ENCODE data around the gene KLHDC4. TPM values are rescaled to one million over a fixed set of nuclear protein-coding genes. Genes with fewer than 3 reads are reported as not detected.

Gene KLHDC4
- total and polyA plus RNA-seq, 9 of the 15 experiments (the other 6 are each of a cell fraction or from before 2014, with no cell fraction given): 1.3 to 68.1 (median 32.8) TPM

DNA sequence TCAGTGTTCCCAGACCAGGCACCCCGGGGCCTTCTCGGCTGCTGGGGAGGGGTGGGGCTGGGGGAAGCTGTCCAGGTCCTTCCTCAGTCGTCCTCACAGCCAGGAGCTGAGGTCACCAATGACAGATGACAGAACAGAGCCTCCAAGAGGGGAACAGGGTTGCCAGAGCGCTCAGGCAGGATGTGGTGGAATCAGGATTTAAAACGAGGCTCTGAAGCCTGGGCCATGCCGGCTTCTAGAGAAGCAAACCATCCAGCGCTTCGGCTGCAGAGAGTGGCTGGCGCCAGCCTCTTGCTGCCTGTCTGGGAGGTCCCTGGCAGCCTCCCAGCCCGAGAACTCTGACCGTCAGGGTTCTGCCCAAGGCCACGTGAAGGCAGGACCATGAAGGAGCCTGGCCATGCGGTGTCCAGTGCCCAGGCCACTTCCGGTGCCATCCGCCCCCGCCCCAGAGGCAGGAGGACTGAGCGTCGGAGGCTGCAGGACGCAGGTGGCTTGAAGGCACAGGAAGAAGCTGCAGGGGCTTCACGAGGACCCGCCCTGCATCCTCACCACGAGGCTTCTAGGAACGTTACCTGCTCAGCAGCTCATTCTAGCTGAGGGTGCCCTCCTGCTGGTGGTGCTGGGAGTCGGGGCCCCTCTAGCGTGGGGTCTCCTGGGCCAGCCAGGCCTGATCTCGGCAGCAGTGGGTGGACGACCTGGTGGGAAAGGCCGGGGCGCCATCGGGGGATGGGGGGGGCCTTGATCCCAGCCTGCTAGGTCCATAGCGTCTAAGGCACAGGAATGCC lies 78.5 kb downstream of the KLHDC4 start:
- H3K79me2 ChIP-seq (ENCODE audit: control insufficient read depth, insufficient read depth, low read length): no peaks in the 10 kb centered on the region
- H2AFZ ChIP-seq (ENCODE audit: low read depth, low read length): no peak overlapping the region
- ChIA-PET POLR2A (interaction anchor here (0.8 kb wide), 2 partner anchors 78 to 892 kb away, joined by 3 to 4 read pairs; partner anchors contain the start of gene KLHDC4), CTCF (ENCODE audit: low intra/inter-chr PET ratio) (no interaction called here)
- H3K36me3 ChIP-seq (ENCODE audit: control insufficient read depth, insufficient read depth, low read length): no peaks in the 10 kb centered on the region
- intact Hi-C loops (cut with micrococcal nuclease) (no loop called here), in situ Hi-C loops (cut with MboI) (no loop called here)
- H3K4me2 ChIP-seq (ENCODE audit: insufficient read depth, low read length): no peak overlapping the region
- no peaks in the 10 kb centered on the region for H3K9me3 ChIP-seq (replicated peaks; ENCODE audit: control insufficient read depth, insufficient read depth, low read depth, low read length)
- peaks cover 13% of the 10 kb centered on the region for H4K20me1 ChIP-seq (replicated peaks; ENCODE audit: control insufficient read depth, insufficient read depth, low read length)
- WGBS (ENCODE audit: insufficient coverage, low coverage, missing lambda C conversion rate): 10% methylated on average over 26 of the region's 31 CpGs
- FAIRE-seq (no peak), DNase-seq (ENCODE audit: extremely low read depth in 1 of 4, low spot score in 3 of 4) (no peak), ATAC-seq (no peak)
- H3K4me3 ChIP-seq: no peak overlapping the region
- no peak overlapping the region for H3K9ac ChIP-seq (ENCODE audit: insufficient read depth in 1 of 2, low read depth in 2 of 2, low read length in 2 of 2)
- no peak overlapping the region for H3K27ac ChIP-seq (ENCODE audit: extremely low read depth, low read depth, low read length)
- peaks cover 22 to 69% of the 10 kb centered on the region in 2 experiments; a peak in 4 of 5 replicates for H3K27me3 ChIP-seq (ENCODE audit: control insufficient read depth in 2 of 2, insufficient read depth in 2 of 2, low read length in 2 of 2)
- H3K4me1 ChIP-seq (replicated peaks in 1 of 2; ENCODE audit: control insufficient read depth in 2 of 2, insufficient read depth in 2 of 2, low read length in 2 of 2): peaks cover 0 to 55% of the 10 kb centered on the region in 2 experiments; a peak in 2 of 5 replicates
- no TSS peak for BruUV-seq (replicated peaks)
- no peaks in the 10 kb centered on the region for H3K9me1 ChIP-seq (ENCODE audit: control insufficient read depth, insufficient read depth, low read length)
- TF ChIP-seq ZFP30 (CRISPR knock-in tag; IDR thresholded peaks at IDR 0.05; ENCODE audit: borderline replicate concordance) (no peak), ZNF699 (CRISPR knock-in tag; IDR thresholded peaks at IDR 0.05; ENCODE audit: insufficient replicate concordance) (no peak), TARDBP (IDR thresholded peaks at IDR 0.05) (no peak), SIX5 (IDR thresholded peaks at IDR 0.05; ENCODE audit: borderline replicate concordance in 1 of 2, insufficient read depth in 1 of 2, low read depth in 1 of 2, low read length in 2 of 2) (no peak), ZNF212 (CRISPR knock-in tag; IDR thresholded peaks at IDR 0.05) (no peak), TOE1 (IDR thresholded peaks at IDR 0.05; ENCODE audit: borderline replicate concordance) (no peak), TOE1 (CRISPR knock-in tag; IDR thresholded peaks at IDR 0.05; ENCODE audit: borderline replicate concordance, low read depth) (no peak), ZNF41 (CRISPR knock-in tag; conservative IDR thresholded peaks at IDR 0.05) (no peak), BRD4 (IDR thresholded peaks at IDR 0.05) (no peak), CHD1 (IDR thresholded peaks at IDR 0.05; ENCODE audit: low read length) (no peak), HDAC2 (IDR thresholded peaks at IDR 0.05) (no peak), SPI1 (IDR thresholded peaks at IDR 0.05; ENCODE audit: borderline replicate concordance, low read depth, low read length) (no peak), LCOR (CRISPR knock-in tag; IDR thresholded peaks at IDR 0.05) (no peak), ZKSCAN8 (CRISPR knock-in tag; IDR thresholded peaks at IDR 0.05) (no peak), HNRNPLL (IDR thresholded peaks at IDR 0.05; ENCODE audit: low read depth, low read length, poor library complexity, severe bottlenecking) (no peak), MCM5 (IDR thresholded peaks at IDR 0.05; ENCODE audit: low read depth) (no peak)
- TF ChIP-seq, protein P1, sequence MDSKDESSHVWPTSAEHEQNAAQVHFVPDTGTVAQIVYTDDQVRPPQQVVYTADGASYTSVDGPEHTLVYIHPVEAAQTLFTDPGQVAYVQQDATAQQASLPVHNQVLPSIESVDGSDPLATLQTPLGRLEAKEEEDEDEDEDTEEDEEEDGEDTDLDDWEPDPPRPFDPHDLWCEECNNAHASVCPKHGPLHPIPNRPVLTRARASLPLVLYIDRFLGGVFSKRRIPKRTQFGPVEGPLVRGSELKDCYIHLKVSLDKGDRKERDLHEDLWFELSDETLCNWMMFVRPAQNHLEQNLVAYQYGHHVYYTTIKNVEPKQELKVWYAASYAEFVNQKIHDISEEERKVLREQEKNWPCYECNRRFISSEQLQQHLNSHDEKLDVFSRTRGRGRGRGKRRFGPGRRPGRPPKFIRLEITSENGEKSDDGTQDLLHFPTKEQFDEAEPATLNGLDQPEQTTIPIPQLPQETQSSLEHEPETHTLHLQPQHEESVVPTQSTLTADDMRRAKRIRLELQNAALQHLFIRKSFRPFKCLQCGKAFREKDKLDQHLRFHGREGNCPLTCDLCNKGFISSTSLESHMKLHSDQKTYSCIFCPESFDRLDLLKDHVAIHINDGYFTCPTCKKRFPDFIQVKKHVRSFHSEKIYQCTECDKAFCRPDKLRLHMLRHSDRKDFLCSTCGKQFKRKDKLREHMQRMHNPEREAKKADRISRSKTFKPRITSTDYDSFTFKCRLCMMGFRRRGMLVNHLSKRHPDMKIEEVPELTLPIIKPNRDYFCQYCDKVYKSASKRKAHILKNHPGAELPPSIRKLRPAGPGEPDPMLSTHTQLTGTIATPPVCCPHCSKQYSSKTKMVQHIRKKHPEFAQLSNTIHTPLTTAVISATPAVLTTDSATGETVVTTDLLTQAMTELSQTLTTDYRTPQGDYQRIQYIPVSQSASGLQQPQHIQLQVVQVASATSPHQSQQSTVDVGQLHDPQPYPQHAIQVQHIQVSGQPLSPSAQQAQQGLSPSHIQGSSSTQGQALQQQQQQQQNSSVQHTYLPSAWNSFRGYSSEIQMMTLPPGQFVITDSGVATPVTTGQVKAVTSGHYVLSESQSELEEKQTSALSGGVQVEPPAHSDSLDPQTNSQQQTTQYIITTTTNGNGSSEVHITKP (IDR thresholded peaks at IDR 0.05; ENCODE audit: partially characterized antibody): no peak
- TF ChIP-seq, protein P2, sequence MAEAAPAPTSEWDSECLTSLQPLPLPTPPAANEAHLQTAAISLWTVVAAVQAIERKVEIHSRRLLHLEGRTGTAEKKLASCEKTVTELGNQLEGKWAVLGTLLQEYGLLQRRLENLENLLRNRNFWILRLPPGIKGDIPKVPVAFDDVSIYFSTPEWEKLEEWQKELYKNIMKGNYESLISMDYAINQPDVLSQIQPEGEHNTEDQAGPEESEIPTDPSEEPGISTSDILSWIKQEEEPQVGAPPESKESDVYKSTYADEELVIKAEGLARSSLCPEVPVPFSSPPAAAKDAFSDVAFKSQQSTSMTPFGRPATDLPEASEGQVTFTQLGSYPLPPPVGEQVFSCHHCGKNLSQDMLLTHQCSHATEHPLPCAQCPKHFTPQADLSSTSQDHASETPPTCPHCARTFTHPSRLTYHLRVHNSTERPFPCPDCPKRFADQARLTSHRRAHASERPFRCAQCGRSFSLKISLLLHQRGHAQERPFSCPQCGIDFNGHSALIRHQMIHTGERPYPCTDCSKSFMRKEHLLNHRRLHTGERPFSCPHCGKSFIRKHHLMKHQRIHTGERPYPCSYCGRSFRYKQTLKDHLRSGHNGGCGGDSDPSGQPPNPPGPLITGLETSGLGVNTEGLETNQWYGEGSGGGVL (CRISPR knock-in tag; IDR thresholded peaks at IDR 0.05): no peak
